ENCODE data around the gene SLC16A7. TPM values are rescaled to one million over a fixed set of nuclear protein-coding genes. Genes with fewer than 3 reads are reported as not detected.

SLC16A7 gene
- total and polyA plus RNA-seq, 2 of the 8 experiments (the other 6 are each of a cell fraction or from before 2014, with no cell fraction given): 0.74 to 4.3 TPM

DNA sequence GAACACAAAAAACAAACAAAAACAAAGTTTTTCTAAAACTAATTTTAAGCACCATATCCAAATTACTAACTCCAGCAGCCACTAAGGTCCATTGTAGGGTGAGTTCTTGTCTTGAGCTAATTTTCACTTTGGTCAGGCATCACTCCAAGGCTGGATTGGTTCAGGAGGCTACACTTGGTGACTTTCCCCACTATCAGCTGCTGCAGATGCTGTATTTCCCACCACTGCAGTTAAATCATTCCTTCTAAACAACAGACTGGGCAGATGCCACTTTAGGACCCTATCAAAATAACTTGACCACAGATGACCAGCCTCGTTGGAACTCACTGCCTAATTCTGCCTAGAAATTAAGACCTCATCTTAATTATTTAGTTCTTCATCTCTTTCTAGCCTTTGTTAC lies 140.5 kb downstream of the SLC16A7 start (continued):
- TF ChIP-seq BRCA1 (IDR thresholded peaks at IDR 0.05; ENCODE audit: low read depth, low read length) (no peak), POLR2AphosphoS5 (IDR thresholded peaks at IDR 0.05; ENCODE audit: low read depth, low read length) (no peak), CTBP2 (IDR thresholded peaks at IDR 0.05; ENCODE audit: borderline replicate concordance, insufficient read depth, insufficient read length, low read length) (no peak), SP2 (IDR thresholded peaks at IDR 0.05; ENCODE audit: low read length) (no peak), HDAC6 (IDR thresholded peaks at IDR 0.05; ENCODE audit: low read depth, low read length) (no peak)
- TF ChIP-seq, protein P1, sequence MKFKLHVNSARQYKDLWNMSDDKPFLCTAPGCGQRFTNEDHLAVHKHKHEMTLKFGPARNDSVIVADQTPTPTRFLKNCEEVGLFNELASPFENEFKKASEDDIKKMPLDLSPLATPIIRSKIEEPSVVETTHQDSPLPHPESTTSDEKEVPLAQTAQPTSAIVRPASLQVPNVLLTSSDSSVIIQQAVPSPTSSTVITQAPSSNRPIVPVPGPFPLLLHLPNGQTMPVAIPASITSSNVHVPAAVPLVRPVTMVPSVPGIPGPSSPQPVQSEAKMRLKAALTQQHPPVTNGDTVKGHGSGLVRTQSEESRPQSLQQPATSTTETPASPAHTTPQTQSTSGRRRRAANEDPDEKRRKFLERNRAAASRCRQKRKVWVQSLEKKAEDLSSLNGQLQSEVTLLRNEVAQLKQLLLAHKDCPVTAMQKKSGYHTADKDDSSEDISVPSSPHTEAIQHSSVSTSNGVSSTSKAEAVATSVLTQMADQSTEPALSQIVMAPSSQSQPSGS (IDR thresholded peaks at IDR 0.05; ENCODE audit: low read length): no peak

Measured in H1 (cell line).